ENCODE data around the gene BSCL2.
"Not testable (repeated sequence)": the region's sequence is repeated elsewhere in the genome, so short reads cannot be mapped to it uniquely, and the experiment has no call there.

Gene BSCL2

DNA sequence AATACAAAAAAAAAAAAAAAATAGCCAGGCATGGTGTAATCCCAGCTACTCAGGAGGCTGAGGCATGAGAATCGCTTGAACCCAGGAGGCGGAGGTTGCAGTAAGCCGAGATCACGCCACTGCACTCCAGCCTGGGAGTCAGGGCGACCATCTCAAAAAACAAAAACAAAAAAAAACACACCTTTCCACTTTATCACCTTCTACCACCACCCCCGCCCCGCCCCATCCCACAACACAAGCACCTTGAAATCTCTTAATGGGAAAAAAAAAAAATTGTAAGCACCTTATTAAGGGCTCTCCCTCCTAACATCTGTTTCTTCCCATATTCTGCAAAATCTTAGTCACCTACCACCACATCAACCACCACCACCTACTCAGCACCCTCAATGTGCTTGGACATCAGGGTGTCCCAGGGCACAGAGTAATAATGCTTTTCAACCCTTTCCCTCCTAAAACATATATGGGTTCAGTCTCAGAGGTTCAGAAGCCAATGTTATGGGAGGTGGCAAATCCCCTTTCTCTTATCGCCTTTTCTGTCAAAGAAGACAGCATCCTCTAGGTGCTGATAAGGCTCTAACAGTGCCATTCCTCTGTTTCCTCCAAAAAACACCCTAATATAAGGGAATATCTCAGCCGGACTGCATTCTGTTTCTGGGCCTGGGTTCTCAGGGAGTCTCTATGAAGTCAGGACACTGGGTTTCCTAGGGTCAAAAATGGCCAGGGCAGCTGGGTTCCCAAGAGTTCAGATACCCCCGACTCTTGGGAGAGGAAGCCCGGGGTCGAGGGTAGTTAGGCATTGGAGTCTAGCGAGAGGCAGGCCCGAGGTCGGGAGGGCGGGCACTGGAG is 54.8 kb downstream of the BSCL2 start:
- DNase-seq = peak in 1 of 2 donors; percentile 81

DNA sequence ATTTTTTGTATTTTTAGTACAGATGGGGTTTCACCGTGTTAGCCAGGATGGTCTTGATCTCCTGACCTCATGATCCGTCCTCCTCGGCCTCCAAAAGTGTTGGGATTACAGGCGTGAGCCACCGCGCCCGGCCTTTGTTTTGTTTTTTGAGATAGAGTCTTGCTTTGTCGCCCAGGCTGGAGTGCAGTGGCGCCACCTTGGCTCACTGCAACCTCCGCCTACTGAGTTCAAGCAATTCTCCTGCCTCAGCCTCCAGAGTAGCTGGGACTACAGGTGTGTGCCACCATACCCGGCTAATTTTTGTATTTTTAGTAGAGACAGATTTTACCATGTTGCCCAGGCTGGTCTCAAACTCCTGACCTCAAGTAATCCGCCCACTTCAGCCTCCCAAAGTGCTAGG is 56.9 kb downstream of the BSCL2 start:
- not testable (repeated sequence) for DNase-seq

DNA sequence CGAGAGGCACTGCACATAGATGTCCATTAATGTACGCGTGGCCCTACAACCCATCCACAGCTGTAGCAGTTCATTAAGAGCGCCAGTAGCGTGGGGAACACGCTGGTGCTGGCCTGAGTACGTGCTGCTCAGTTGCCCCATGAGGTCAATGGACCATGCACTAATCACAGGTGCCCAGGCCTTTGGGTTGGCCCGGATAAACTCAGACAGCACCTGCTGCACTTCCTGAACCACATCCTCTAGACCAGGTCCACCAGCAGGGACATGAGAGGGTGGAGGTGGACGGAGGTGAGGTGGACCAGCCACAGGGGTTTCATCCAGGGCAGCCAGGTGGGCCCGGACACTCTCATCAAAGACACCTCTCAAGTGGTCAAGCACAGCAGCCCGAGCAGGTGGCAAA is 57.7 kb downstream of the BSCL2 start:
- DNase-seq = no peak

DNA sequence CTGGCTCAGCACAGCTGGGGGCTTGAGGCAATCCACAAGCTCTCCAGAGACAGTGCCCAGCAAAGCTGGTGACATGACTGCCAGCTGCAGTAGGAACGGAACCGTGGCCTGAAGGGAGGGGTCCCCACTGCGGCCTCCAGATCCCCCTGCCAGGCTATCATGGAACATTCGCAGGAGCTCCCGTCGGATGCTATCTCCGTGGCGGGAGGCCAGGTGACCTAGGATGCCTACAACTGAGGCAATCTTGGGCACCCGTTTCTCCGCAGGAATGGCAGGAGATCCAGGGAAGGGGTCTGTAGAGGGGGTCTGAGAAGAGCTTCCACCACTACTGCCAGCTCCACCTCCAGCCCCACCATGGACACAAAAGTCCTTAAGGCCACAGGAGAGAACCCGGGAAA is 58.3 kb downstream of the BSCL2 start:
- DNase-seq = no peak

DNA sequence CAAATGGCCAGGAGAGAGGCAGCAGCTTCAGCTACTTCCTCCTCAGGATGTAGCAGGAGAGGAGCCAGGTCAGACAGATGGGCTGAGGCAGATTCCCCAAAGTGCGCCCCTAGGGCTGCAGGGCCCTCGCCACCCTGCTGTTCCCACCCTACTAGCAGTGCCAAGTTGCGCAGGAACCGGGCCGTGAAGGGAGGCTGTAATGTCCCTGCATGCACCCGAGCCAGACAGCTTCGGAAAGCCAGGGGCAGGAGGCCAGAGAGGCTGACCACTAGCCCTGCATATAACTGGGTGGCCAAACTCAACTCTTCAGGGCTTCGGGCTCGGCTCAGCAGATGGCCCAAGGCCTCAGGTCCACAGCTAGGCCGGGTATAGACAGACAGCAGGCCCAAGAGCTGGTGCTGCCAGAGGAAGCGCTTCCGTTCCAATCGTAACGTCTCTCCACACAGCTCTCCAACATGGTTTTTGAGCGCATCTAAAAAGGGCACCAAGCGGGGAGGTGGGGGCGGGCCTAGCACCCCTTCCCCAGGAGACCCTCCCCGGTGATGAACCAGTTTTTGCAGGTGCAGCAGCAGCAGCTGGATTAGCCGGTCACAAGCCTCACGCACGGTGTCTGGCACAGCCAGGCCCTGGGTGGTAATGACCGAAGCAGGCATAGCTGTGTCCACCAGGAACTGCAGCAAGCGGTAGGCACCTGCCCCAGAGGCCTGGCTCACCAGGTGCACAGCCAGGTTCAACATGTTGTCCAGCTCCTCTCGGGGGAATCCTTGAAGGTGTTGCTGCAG is 58.8 kb downstream of the BSCL2 start:
- no peak for DNase-seq

DNA sequence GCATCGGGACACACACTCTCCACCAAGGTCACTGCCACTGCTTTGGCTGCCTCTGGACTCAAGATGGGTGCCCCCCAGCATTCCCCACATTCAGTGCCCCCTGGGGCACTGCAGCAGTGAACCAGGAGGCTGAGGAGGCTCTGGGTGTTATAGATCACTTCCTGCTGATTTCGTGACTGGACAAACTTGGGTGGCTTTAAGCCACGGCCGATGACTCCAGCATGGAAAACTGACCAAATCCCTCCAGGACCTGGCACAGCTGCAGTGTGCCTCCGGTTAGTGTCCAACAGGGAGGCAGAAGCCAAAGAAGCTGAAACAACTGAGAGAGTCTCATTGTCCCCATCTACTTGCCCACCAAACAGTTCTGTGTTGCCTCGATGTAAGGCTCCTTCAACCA is 59.6 kb downstream of the BSCL2 start:
- no peak for DNase-seq

DNA sequence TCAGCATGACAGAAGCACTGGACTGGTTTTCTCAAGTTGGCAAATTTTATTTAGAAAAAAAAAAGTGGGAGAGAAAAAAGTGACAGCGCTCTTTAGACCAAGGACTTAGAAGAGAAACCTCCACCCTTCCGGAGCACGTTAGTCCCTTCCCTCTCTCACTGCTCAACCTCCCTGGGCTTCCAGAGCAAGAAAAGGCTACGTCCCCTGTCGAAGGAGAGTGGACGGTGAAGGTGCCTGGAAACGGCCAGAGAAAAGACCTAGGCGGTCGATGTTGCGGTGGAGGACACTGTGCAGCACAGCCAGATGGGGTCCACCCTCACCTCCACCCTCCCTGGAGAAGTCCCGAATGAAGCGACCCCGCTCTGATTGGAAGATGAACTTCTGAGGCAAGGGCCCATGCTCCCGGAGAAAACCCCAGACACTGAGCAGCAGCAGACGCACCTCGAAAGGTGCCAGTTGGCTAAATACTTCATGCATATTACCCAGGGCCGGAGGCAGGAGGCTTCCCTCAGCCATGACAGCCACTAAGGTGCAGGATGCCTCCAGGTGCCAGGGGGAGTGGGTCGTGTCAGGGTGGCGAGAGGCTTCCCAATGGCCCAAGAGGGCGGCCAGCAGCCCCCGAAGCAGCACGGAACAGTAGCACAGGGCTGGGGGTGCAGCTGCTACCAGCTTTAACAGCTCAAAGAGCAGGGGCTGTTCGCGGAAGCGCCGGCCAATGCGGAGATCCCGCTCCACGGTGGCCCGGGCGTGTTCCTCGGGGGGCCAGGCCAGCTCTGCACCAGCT is 60.2 kb downstream of the BSCL2 start:
- DNase-seq = no peak

DNA sequence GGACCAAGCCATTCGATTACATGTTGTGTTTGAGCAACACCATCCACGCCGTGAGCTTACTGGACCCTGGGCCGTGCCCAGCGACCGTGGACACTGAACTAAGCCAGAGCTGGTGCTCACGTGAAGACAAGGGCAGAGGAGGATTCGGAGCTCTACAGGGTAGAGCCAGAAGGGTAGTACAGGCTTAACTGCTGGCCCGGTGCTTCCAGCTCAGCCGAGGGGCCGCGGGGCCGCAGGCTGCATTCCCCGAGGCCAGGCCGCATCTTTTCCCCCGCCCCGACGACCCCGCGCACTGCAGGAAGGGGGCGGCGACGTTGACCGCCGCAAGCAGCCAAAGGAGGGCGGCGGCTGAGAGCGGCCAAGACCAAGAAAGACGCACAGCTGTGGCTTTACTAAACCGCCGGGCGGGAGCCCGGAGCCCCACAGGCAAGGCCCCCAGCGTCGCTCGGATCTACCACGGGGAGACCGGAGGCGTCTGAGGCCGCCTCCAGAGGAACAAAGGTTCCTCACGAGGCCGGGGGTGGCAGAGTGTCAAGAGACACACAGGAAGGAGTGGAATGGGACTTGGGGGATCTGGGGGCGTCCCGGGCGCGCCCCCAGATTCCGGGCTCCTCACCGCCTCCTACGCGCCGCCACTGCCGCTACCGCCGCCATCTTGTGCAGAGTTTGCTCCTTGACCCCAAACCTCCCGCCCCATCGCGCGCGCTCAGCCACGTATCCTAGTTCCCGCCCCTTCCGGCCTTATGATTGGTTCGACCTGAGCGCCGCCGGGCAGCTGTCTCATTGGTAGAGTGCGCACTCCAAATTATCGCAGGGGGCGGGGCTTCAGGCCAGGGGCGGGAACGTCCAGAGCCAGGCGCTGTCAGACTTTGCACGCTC is 61.0 kb downstream of the BSCL2 start, which contains the start of gene GANAB:
TSS of gene GANAB (minus strand) at position 668 of the 879 bp plus-strand sequence. CDS start at position 654, 14 bp downstream.
- DNase-seq = peak; percentile 98 to 99

DNA sequence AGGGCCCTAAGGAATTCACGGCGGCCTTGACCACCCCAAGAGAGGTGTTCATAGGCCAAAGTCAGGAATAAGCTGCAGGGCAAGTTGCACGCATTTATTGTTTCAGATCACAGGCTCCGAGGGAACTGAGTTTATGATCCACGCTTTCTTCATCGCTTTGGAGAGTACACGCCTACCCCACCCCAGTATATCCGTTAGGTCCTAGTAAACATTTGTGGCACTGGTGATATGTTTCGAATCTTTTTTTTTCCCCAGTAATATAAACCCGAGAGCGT is 61.6 kb downstream of the BSCL2 start:
- DNase-seq = no peak

DNA sequence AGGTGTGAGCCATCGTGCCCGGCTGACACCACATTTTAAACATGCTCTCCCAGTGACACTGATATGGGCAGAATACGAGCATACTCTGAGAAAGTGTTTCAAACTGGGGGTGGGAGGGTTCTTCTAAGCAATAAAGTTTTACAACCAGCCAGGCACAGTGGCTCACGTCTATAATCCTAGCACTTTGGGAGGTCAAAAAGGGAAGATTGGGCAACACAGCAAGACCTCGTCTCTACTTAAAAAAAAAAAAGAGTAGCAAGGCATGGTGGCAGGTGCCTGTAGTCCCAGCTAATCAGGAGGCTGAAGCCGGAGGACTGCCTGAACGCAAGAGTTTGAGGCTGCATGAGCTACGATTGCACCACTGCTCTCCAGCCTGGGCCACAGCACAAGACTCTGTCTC is 63.0 kb downstream of the BSCL2 start:
- no peak for DNase-seq

All from CD4-positive, alpha-beta T cell treated with Interleukin-4 for 1 hour (primary cell).